HG03565 (cell line): ENCODE measurements around the gene SDHAF1.
"Not testable (repeated sequence)": the region's sequence is repeated elsewhere in the genome, so short reads cannot be mapped to it uniquely, and the experiment has no call there.

Experiments used
- ATAC-seq: cut with Tn5 transposase; IDR thresholded peaks from one replicate; pipeline ENCODE4 v1.9.1; 2021; ENCODE audit warnings: mild to moderate bottlenecking, moderate library complexity; ENCODE audit not compliant: unreplicated experiment

SDHAF1 gene, protein sequence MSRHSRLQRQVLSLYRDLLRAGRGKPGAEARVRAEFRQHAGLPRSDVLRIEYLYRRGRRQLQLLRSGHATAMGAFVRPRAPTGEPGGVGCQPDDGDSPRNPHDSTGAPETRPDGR

DNA sequence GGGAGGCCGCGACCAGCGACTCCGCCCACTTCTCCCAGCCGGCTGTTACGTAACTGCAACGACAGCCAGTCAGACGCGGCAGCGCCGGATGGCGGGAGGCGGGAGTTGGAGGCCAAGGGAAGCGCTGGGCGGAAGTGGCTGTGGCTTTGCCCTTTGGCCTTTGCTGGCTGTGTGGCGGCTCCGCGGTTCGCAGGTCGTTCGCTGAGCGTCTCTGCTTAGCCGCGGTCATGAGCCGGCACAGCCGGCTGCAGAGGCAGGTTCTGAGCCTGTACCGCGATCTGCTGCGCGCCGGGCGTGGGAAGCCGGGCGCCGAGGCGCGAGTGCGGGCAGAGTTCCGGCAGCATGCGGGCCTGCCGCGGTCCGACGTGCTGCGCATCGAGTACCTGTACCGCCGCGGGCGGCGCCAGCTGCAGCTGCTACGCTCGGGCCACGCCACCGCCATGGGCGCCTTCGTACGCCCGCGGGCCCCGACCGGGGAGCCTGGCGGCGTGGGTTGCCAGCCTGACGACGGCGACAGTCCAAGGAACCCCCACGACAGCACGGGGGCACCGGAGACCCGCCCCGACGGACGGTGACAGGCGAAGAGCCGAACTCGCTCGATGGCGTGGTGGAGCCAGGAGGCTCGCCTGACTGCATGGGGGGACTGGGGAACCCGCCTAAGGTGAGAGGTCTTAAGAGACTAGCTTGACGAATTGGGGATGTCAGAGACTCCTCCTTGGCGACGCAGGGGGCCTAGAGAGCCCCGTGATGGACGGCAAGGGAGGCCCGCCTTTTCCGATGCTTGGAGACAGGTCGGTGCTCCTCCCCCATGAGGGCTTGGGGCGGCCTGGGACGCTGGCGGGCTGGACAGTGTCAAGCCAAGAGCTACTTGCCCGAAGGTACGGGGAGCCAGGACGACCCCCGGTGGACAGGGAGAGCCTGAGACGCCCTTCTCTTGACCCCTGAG, at the start of gene SDHAF1:
Gene SDHAF1, plus strand, starts transcription at position 141 of the 946 bp plus-strand sequence. Its CDS starts 87 bp downstream, at position 228.
- ATAC-seq: peak; percentile 69

DNA sequence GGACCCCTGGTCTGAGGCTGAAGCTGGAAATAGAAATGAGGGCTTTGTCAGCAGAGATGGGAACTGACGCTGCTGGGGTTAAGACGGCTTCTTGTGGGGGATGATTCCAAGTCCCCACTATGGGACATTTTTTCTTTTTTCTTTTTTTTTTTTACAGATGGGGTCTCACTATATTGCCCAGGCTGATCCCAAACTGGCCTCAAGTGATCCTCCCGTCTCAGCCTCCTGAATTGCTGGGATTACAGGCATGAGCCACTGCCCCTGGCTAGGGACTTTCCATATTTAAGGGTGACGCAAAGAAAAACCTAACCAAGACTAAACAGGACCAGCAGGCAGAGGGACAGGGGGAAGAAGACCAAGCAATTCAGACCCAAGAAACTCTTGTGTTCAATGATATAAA, 48.8 kb upstream of the SDHAF1 start:
- ATAC-seq: no peak

DNA sequence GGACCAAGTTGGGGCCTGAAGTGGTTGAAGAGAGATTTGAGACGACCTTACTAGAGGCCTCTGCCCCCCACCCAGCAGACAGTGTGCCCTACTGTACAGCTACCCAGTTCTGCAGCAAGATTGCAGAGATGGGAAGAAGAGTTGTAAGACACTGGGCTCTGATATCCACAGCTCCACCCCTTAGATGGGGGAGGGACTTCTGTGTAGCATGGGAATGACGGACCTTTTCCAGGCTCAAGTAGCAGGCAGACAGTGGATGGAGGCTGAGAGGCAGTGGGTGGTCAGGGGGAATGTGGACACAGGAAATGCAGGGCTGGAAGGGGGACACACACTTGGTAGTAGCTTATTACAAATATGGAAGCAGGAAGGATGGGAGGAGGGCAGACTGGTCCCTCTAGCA, 45.9 kb upstream of the SDHAF1 start:
- ATAC-seq: no peak

DNA sequence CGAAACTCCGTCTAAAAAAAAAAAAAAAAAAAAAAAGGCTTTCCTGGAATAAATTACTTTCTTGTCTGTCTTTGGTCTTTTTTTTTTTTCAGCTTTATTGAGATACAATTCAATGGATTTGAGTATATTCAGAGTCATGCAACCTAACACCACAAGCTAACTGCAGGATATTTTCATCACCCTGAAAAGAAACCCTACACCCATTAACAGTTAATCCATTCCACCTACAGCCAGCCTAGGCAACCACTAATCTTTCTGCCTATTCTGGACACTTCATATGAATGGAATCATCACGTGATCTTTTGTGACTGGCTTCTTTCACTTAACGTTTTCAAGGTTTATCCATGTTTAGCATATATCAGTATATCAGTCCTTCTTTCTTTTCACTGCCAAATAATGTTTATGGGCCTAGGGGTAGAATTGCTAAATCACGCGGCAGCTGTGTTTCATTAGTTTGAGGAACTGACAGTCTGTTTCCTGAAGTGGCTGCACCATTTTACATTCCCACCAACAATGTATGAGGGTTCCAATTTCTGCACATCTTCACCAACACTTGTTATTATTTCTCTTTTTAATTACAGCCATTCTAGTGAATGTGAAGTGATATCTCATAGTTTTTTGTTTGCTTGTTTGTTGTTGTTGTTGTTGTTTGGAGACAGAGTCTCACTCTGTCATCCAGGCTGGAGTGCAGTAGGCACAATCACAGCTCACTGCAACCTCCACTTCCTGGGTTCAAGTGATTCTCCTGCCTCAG, 38.9 kb upstream of the SDHAF1 start:
- no peak for ATAC-seq

DNA sequence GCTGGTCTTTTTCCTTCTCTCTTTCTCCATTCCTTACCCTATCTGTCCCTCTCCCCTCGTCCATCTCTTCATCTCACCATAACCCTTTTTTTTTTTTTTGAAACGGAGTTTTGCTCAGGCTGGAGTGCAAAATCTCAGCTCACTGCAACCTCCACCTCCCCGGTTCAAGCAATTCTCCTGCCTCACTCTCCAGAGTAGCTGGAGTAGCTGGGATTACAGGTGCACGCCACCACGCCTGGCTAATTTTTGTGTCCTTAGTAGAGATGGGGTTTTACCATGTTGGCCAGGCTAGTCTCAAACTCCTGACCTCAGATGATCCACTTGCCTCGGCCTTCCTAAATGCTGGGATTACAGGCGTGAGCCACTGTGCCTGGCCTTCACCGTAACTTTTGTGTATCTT, 37.6 kb upstream of the SDHAF1 start:
- not testable (repeated sequence) for ATAC-seq

DNA sequence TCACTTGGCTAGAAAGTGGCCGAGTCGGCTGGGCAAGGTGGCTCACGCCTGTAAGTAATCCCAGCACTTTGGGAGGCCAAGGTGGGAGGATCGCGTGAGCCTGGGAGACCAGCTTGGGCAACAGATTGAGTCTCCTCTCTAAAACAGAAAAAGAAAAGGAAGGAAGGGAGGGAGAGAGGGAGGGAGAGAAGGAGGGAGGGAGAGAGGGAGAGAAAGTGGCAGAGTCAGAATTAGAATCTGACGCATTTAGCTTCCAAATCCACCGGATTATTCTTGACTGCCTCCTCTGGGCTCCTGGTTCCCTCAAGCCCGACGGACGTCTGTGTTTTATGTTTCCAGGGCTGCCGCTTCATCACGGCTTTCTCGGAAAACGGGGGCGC, 36.3 kb upstream of the SDHAF1 start:
- ATAC-seq: no peak

DNA sequence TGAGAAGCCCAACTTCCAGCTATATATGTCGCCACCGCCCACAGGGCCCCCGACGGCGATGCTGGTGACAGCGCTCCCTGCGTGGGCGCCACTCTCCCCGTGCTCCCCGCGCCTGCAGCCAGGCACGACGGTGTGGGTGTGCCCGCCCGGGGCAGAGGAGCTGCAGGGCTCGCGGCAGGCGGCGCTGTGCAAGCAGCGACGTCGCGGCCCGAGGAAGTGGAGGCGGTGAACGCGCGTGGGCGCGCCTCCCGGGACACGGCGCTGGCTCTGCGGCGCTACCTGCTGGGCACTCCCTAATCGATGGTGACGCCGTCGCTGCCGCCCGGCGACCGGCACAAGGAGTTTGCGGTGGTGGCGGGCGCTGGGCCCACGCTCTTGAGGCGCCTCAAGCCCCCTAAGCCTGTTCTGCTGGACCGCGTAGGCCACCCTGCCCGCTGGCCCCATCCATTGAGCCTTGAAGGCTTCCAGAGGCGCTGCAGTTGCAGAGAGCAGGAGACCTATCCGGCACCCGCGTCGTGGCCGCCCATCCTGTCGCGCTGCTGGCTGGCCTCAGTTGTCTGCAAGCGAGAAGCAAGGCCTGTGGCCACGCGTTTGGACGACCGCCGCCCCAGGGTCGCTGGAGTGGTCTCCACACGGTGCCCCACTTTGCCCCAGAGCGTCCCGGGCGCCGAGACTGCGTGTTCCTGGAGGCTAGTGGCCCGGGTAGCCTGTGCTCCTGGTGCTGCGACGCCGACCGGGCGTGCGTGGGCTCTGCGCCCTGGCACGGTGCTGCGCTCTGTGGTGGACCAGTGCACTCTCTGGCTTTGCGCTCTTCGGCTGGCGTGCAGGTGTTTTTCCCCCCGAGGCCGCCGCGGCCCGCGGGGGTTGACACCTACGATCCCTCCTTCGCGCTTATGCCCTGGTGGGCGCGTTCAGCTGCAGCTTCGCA, 35.7 kb upstream of the SDHAF1 start:
- ATAC-seq: no peak

DNA sequence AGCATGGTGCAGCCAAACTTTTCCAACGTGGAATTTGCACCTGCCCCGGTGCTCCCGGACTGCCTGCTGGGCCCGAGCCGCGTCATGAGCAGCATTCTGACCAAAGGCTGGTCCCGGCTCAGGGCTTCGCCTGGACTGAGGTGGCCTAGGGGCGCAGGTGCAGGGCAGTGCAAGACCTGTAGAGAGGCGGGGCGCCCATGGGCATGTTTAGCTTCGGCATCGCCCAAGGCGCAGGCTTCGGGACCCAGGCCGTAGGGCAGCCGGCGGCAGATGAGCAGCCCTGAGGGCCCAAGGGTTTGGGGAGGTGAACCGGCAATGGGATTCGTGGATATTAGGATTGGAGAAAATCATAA, 35.0 kb upstream of the SDHAF1 start:
- ATAC-seq: no peak

DNA sequence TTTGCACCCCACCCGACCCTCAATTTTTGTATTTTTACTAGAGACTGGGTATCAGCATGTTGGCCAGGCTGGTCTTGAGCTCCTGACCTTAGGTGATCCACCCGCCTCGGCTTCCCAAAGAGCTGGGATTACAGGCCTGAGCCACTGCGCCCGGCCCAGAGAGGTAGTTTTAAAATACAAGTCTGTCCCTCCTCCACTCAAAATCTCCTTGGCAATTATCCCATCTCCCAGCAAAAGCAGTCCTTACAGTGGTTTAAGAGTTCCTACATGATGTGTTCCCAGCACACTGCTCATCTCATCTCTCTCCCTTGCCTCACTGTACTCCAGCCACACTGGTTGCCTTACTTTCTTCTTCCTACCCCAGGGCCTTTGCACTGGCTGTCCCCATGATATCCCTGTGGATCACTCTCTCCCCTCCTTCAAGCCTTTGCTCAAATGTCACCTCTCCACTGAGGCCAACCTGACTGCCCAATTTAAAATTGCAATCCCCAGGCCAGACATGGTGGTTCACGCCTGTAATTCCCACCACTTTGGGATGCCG, 34.5 kb upstream of the SDHAF1 start:
- no peak for ATAC-seq

DNA sequence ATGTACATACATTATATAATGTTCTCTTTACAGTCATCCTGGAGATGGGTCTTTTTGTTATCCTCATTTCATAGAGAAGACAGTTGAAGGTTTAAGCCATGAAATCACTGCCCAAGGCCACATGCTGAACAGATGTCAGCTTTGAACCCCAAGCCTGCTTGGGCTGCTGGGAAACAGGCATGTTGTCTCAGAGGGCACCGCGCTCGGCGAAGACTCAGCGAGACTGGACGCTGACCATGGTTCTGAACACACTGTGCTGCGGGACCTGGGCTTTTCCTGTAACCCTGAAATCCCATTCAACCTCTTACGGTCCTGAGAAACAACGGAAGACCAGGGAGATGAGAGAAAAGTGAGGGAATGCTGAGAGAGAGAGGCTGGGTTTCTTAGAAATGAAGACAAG, 31.5 kb upstream of the SDHAF1 start:
- no peak for ATAC-seq

DNA sequence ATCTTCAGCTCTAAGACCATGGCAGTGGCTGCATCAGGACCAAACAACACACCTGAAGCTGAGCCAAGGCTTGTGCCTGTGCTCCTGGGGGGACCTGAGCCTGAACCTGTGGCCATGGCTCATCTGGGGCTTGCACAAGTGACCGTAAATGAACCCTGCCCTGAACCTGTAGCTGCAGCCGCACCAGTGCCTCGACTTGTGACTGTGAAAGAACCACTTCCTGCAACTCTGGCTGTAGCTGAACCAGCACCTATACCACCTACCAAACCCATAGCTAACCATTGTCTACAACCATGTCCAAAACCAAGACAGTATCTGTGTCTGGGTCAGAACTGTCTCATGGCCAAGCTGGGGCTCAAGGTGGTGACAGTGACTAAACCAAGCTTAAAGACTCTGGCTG, 28.2 kb upstream of the SDHAF1 start:
- no peak for ATAC-seq

DNA sequence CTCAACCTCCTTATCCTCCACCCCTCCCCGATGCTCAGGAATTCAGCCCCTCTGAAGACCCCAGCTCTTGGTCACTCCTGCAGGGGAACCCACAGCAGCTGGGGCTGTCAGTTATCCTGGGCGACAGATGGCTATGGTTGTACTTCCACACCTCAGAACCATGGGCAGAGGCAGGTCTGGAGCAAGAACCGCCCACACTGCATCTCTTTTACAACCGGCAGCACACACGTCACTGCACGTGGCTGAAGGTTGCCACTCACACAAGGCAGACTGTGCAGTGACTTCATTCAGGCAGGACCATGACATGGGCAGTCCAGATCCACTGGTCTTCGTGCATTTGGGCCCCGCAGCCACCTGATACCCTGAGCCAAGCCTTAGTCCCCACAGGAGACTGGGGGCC, 21.5 kb upstream of the SDHAF1 start:
- ATAC-seq: no peak

DNA sequence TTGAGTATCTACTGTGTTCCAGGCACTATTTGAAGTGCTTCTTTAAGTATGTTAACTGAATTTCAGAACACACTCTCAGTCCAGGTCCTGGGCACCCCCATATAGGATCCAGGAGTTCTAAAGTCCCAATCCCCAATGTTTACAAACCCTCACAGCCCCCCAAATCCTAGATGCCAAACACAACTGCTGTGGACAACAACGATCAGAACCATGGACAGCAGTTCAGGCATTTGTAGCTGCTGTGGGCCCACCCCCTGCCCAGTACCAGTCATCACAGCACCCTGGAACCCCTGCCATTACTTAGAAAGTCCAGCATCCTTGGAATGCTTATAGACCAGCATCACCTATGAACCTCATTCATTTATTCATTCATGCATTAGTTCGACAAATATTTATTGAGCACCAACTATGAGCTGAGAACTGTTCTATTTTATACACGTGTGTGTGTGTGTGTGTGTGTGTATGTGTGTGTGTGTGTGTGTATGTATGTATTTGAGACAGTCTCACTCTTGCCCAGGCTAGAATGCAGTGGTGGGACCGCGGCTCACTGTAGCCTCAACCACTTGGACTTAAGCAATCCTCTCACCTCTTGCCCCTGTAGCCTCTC, 19.3 kb upstream of the SDHAF1 start:
- ATAC-seq: no peak

DNA sequence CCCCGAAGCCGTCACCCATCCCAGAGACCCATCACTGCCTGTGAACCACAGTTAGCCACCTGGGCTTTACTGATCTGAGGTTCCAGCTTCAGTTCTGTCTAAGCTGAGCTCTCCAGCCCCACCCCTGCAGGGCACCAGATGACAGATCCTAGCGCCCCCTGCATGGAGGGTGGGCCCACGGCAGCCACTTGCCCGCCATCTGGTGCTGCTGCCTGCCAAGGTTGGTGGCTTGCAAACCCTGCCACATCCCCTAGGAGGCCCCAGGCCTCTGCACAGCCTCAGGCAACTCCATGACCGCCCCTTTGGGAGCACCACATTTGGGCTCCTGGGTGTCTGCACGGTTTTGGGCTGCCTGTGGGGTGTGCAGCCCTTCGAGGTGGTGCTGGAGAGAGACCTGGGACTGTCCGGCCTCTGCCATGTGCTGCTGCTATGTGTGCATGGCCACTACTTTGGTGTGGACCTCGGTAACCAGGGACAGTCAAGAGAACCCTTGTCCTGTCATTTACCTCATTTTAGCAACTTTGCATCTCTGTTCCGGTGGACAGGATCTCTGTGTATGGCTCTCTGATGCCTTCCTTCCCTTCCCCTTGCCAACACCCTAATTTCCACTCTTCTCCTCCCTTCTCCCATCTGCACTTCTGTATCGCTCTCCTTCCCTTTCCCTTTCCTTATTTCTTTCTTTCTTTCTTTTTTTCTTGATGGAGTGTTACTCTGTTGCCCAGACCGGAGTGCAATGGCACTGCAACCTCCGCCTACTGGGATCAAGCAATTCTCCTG, 17.4 kb upstream of the SDHAF1 start:
- ATAC-seq: no peak

DNA sequence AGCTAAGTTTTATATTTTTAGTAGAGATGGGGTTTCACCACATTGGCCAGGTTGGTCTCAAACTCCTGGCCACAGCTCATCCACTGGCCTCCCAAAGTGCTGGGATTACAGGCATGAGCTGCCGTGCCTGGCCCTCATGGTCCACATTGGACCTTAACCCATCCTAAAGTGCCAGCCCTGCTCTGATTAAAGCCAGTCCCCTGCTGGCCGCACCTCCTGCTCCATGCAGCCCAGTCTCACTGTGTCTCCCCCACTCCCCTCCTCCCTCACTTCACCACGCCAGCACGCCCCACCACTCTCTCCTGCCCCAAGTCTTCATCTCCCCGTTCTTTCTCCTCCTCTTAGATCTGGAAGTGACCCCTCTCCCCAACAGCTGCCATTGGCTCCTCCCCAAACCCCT, 16.7 kb upstream of the SDHAF1 start:
- ATAC-seq: no peak

DNA sequence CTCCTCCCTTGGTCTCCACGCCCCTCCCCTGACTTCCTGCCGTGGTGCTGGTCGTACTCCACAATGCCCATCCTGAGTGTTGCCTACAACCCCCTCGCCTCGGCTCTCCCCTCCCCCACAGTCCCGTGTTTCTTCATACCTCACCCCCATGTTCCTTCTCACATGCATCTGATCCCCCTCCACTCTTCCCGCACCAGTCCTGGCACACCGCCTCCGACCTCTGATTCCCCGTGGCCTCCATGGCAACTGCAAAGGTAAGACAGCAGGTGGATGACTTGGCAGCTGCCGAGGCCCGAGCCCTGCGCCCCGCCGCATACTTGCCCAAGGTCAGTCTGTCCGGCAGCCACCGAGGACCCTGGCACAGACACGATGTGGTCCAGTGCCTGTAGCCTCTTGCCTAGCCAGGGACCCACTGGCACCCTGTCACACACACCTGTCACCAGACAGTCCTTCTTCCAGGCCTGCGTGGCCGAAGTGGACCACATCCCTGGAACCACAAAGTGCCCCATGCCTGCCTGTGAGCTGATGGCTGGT, 16.1 kb upstream of the SDHAF1 start:
- ATAC-seq: no peak

DNA sequence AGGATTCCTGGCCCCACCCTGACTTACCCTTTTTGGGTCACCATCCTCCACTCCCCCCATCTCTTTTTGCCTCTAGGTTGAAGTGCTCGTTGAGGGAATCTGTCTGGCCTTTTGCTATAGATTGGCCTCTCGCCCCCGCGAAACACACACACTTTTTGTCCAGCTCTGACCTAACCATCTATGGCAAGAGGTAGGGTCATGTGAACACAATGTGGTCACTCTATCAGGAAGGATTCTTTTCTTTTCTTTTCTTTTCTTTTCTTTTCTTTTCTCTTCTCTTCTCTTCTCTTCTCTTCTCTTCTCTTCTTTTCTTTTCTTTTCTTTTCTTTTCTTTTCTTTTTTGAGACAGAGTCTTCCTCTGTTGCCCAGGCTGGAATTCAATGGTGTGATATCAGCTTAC, 14.0 kb upstream of the SDHAF1 start:
- not testable (repeated sequence) for ATAC-seq

DNA sequence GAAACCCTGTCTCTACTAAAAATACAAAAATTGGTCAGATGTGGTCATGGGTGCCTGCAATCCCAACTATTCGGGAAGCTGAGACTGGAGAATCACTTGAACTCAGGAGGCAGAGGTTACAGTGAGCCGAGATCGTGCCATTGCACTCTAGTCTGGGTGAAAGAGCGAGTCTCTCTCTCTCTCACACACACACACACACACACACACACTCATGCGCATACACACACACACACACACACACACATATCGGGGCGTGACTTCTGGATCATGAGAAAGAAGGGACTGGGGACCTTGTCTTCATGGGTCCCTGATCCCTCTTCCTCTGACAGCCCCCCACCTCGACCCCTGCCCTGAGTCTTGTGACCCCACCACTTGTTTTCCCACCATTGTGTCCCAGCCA, 11.8 kb upstream of the SDHAF1 start:
- no peak for ATAC-seq

DNA sequence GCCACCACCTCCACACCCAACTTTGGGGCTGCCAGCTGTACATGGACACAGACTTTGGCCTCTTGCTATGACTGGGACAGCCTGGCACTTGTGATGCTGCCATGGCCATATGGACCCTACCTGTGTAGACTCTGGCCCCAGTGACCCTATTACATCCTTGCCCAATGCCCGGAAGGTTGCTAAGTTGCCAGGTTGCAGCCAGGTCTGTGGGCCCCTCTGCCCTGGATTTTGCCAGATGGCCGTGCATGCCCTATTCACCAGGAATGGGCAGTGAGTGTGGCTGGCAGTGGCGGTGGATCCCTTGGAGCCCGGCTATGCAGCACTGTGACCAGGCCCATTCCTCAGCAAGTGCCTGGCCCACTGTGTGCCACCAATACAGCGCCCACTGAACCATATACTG, 8.9 kb upstream of the SDHAF1 start:
- ATAC-seq: no peak
